ENCODE measurements around the gene SPHK2.
"Not testable (repeated sequence)": the region's sequence is repeated elsewhere in the genome, so short reads cannot be mapped to it uniquely, and the experiment has no call there.

Gene SPHK2

GRCh38 chr19:48656840-48657474 is 37.7 kb downstream of the SPHK2 start:
- FAIRE-seq: peak; percentile 78
- peak; percentile 75 for DNase-seq (ENCODE audit: insufficient read length, low spot score)

- FAIRE-seq; DNase-seq (ENCODE audit: insufficient read length, low spot score): not testable (repeated sequence)
Measured at GRCh38 chr19:48657828-48658227, 38.5 kb downstream of the SPHK2 start.

GRCh38 chr19:48658483-48658882 is 39.2 kb downstream of the SPHK2 start:
- FAIRE-seq: no peak
- no peak for DNase-seq (ENCODE audit: insufficient read length, low spot score)

GRCh38 chr19:48659768-48660167 is 40.5 kb downstream of the SPHK2 start:
- peak; percentile 20 for FAIRE-seq

GRCh38 chr19:48660852-48661710 is 41.8 kb downstream of the SPHK2 start:
- peak; percentile 88 for DNase-seq (ENCODE audit: insufficient read length, low spot score)
- peak; percentile 86 for FAIRE-seq

More at GRCh38 chr19:48659768-48660167, 40.5 kb downstream of the SPHK2 start:
- DNase-seq (ENCODE audit: insufficient read length, low spot score): no peak

DNA sequence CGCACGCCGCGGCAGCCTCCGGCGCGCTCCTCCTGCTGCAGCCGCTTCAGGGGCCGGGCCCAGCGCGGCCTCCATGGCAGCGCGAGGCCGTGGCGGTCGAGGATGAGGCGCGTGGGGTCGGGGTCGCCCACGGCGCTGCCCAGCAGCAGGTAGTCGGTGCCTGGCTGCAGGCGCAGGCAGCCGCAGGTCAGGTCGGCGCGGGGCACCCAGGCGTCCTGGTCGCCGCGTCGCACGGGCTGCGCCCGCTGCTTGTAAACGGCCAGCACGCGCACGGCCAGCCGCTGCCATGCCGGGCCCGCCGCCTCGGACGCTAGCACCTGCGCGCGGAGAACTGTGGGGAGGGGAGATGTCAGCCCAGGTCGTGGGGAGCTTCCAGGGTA is 42.4 kb downstream of the SPHK2 start:
- no peak for FAIRE-seq
- no peak for DNase-seq (ENCODE audit: insufficient read length, low spot score)

DNA sequence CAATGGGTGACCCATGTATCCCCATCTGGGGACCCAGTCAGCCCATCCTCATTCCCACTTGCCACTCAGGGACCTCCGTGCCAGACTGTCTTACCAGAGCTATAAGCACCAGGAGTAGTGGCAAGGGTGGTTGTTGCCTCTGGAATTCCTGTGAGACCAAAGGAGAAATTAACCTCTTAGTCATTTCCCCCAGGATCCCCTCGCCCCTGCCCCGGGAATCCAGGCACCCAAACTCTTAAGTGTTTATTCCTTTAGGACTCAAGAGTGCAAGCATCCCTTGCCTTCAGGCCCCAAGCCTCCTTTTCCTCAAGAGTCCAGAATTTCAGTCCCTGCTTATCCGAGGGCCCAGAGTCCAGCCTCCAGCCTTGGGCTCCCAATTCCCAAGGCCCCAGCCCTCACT is 44.4 kb downstream of the SPHK2 start:
- FAIRE-seq: no peak
- DNase-seq (ENCODE audit: insufficient read length, low spot score): no peak

DNA sequence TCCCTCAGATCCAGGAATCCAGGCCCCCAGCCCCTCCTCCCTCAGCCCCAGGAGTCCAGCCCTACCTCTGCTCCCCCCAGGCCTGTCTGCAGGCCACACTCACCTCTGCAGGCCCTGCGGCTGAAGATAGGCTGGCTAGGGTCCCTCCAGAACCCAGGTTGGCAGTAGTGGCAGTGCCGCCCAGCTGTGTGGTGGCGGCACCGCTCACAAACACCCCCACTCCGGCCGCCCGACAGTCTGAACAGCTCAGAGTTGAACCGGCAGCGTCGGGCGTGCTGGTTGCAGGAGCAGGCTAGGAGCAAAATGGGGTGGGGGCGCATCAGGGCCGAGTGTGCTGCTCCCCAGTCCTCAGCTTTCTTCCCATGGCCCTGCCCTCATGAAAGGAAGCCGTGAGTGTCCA is 45.2 kb downstream of the SPHK2 start:
- FAIRE-seq (no peak), DNase-seq (ENCODE audit: insufficient read length, low spot score) (no peak)

DNA sequence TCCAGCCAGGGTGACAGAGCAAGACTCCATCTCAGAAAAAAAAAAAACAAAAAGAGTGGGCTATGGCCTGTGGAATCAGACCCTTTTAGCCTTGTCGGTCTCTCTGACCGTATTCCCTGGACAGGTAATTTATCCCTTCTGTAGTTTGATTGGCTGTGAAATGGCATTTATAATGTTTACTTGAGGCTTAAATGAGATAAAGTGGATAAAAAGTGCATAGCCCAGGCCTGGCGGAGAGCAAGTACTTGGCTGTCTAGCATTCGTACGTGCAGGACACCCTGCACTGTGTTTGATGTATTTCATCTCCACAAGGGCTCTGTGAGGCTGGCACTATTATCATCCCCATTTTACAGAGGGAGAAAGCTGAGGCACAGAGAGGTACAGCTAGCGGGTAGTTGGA is 46.5 kb downstream of the SPHK2 start:
- DNase-seq (ENCODE audit: insufficient read length, low spot score) (no peak), FAIRE-seq (no peak)

- no peak for DNase-seq (ENCODE audit: insufficient read length, low spot score)
- no peak for FAIRE-seq
Measured at GRCh38 chr19:48668332-48668731, 49.0 kb downstream of the SPHK2 start.

DNA sequence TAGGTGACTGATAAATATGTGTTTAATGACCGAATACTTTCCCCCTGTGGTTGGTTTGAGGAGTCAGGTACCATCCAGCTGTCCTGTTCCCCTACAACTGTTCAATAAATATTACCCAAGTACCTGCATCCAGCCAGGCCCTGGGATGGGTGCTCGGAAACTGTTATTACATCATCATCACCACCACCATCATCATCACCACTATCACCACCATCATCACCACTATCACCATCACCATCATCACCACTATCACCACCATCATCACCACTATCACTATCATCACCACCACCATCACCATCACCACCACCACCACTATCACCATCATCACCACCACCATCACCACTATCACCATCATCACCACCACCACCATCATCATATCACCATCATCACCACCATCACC is 49.5 kb downstream of the SPHK2 start:
- peak; percentile 100 for FAIRE-seq
- DNase-seq (ENCODE audit: insufficient read length, low spot score): no peak

DNA sequence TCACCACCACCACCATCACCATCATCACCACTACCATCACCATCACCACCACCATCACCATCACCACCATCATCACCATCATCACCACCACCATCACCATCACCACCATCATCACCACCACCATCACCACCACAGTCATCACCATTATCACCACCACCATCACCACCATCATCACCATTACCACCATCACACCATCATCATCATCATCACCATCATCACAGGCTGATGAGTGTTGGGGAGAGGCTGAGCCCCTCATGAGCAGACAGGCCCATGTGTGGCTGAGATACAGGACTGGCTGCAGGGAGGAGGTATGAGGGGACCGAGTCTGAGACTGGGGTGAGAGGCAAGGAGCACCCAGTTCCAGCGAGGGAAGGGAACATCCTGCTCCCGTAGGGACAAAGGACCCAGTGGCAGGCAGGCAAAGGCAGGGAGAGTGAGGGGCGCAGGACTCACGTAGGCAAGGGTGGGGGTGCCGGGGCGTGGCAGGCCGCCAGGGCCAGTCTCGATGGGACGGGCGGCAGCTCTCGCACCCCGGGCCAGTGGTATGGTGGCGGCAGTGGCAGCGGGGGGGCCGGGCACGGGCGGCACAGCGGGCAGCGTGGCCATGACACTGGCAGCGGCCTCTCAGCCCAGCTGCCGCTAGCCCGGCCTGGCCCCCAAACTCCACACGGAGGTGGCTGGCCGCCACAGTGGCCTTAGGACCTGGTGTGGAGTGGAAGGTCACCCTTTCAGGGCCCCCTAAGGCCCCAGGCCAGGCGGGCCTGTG is 50.8 kb downstream of the SPHK2 start:
- DNase-seq (ENCODE audit: insufficient read length, low spot score): no peak
- no peak for FAIRE-seq

GRCh38 chr19:48670699-48671445 is 51.6 kb downstream of the SPHK2 start:
- FAIRE-seq (no peak), DNase-seq (ENCODE audit: insufficient read length, low spot score) (no peak)

DNA sequence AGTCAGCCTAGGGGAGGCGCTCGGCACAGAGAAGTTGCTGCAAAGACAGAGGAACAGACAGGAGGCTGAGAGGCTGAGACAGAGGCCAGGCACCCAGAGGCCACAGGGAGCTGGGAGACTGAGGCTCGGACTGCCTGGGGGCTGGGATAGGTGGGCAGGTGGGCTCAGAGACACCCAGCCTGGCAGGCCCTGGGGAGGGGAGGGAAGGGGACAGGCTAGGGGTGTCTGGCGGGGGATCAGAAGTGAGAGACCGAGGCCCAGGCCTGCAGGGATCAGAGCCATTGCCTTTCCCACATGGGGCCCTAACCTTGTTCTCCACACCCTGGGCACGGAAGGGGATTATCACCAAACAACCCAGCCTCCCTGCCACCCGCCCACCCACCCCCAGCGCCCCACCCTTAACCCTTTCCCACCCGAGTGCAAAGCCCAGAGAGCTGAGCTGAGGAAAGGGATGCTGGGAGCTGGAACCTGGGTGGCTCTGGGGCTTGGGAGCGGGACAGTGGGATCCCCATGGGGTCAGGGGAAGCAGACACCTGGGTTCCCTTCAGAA is 52.2 kb downstream of the SPHK2 start:
- DNase-seq (ENCODE audit: insufficient read length, low spot score) (no peak), FAIRE-seq (no peak)

DNA sequence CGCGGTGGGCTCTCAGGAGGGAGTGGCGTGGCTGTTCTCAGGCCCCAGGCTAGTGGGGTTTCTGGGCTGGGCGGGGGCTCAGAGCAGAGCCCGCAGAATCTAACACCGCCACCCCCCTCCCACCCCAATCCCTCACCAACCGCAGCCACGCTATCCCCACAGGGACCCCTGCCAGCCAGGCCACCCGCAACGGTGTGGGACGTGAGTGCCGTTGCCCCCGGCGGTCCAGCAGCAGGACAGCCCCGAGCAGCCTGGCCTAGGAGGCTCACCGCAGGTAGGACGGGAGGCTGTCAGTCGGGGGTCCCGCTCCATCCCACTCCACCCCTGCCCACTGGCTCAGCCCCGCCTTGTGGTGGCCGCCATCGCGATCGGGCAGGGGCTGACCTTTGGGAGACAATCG is 53.7 kb downstream of the SPHK2 start, which contains the start of gene NTN5:
TSS of gene NTN5 (minus strand) at position 24 of the 400 bp plus-strand sequence. CDS start 2,031 bp downstream, outside the sequence.
- FAIRE-seq (no peak), DNase-seq (ENCODE audit: insufficient read length, low spot score) (no peak)

DNA sequence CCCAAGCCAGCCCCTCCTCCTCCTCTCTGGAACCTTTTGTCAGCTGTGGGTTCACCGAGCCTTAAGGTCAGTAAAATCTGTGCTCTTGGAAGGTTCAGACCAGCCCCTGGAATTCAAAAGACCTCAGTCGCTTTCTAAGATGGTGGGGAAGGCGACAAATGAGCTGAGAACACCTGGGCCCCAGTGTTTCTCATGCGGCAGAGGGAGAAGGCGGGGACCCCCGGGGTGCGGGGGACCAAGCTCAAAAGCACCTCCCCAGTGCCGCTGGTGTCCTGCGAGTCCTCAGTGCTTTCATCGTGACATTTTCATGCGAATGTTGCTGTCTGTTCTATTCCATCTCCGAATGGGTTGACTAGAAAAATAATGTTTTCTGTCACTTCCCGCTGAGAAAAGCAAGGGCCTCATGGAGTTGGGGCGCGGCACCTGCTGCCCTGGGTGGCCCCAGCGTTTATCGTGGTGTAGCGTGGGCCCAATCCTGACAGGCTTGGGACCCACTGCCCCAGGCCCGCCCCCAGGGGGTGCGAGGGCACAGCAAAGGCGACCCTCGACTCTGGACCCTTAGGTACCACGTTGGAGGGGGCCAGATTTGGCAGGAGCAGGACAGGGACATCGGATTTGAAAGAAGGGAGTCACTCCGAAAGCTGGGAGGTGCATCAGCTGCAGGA is 54.3 kb downstream of the SPHK2 start:
- FAIRE-seq (no peak), DNase-seq (ENCODE audit: insufficient read length, low spot score) (no peak)

DNA sequence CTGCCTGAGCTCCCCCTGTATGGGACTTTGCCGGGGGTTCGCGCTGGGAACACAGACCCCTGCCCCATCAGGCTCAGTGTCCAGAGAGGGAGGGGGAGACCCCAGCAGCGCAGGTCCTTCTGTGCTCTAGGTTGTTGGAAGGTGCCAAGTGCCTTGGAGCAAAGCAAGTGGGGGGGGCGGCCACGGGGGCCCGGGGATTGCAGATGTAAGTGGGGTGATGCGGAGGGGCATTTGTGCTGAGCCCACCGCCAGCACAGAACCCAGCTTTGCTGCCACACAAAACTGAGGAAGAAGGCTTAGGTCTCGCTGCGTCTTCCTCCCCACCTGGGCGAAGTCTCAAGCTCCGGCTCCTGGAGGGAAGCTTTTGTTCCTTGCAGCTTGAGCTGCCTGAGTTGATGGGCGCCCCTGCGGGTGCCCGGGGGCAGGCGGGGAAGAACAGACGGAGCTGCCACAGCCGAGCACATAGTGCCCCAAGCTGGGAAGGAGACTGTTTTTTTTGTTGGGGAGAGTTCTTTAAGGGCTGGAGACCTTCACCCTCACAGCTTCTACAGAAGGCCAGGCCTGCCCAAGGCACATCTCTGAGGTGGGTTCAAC is 55.0 kb downstream of the SPHK2 start:
- FAIRE-seq: no peak
- no peak for DNase-seq (ENCODE audit: insufficient read length, low spot score)

- FAIRE-seq (peak; percentile 68), DNase-seq (ENCODE audit: insufficient read length, low spot score) (peak; percentile 94)
Measured at GRCh38 chr19:48674921-48675824, 55.9 kb downstream of the SPHK2 start.
